ENCODE results near the gene HYDIN.
"Not testable (repeated sequence)": the region's sequence is repeated elsewhere in the genome, so short reads cannot be mapped to it uniquely, and the experiment has no call there.

The HYDIN gene

DNA sequence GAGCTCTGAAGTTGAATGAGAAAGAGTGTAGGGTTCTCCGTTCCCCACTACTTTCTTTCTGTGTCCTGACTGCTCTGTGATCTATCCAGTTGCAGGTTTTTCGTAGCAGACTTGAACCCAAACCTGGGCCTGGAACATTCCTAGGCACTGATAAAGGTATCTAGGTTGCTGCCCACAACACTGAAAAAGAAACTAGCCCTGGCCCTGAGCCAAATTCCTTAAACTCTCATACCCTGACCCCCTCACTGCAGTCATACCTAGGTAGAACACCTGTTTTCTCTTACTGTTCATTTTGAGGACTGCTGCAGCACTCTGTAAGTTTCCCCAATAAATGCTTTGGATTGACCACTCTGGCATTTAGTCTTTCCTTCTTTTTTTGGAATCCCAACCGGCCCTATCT, 5.4 kb downstream of the HYDIN start:
- no peak for DNase-seq (ENCODE audit: low spot score)

DNA sequence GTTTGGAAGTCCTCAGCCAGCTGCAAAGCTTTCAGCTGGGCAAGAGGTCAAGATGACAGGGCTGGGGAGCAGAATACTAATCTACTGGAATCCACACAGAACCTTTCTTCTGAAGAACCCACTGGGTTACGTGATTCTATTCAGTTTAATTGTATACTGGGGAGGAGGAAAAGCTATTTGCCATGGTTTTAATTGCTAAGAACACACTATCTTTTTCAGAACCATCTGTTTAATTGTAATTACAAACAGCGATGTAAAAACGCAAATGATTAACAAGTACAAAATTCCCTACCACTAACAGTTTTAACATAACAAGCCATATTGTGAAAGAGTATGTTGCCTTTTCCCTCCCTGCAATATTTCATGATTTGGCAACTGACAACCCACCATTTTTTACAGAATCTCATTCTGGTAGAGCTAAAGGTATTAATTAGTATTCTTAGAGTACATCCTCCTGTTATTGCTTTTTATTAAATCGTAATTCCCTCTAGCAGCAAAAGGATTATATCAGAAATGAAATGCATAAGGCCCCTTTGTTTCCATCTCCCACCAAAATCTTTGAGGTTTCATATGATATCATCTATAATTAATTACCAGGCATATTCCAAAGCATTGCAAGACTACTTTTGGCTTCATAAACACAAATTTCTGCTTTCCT, 12.1 kb downstream of the HYDIN start:
- peak; percentile 16 for DNase-seq (ENCODE audit: low spot score)

DNA sequence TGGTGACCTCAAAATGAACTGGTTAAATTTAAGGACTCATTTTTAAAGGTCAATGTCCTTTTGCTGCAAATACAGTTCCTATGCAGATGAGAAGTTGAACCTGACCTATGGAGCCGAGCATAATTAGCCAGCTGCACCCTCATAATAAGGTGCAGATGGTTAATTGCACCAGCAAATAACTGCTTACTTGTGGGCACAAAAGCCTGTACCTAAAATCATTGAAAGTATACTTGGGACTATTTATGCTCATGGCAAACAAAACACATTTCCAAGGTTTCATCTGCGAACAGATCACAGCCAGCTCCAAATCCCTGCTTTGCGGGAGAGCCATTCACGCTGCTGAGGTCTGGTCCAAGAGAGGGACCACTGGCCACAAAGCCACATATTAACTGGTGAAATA, 13.0 kb downstream of the HYDIN start:
- no peak for DNase-seq (ENCODE audit: low spot score)

DNA sequence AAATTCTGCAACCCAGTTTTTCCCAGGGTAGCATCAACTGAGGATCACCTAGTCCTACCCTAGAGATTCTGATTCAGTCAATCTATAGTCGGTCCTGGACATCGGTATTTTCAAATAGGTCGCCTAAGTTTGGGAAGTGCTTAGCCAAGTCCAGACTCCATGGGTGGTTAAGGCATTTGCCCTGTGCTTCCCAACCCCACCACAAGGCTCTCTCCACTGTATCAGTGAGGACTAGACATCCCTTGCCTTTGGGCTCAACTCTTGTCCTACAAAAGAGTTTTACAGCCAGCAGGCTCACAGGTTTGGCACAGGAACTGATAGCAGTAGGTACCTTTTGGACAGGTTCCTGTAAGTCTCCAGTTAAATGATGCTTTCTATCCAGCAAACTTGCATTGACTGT, 13.8 kb downstream of the HYDIN start:
- DNase-seq (ENCODE audit: low spot score) = no peak

DNA sequence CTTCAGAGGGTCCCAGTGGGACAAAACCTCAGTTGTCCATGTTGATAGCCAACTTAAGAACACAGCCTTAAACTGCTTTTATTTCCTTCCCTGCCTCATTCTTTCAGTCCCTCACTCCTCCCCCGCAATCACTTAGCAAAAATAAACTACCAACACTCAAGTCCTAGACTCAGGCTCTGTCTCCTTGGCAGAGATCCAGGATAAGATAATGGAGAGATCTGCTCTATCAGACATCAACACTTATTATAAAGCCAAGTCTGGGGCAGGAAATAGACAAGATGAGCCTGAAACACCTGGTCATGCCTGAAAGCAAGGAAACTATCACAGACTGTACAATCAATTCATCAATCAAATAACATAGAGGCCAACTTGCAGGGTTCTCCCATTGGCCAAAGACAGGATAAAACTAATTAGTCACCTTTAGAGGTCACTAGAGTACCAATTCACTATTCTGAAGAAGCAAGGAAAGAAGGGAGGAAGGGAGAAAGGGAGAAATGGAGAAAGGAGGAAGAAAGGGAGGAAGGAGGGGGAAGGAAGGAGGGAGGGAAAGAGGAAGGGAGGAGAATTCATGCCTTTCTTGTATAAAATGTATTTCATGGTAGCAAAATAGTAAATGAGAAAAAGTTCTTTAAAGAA, 15.7 kb downstream of the HYDIN start:
- DNase-seq (ENCODE audit: low spot score) = peak; percentile 50

DNA sequence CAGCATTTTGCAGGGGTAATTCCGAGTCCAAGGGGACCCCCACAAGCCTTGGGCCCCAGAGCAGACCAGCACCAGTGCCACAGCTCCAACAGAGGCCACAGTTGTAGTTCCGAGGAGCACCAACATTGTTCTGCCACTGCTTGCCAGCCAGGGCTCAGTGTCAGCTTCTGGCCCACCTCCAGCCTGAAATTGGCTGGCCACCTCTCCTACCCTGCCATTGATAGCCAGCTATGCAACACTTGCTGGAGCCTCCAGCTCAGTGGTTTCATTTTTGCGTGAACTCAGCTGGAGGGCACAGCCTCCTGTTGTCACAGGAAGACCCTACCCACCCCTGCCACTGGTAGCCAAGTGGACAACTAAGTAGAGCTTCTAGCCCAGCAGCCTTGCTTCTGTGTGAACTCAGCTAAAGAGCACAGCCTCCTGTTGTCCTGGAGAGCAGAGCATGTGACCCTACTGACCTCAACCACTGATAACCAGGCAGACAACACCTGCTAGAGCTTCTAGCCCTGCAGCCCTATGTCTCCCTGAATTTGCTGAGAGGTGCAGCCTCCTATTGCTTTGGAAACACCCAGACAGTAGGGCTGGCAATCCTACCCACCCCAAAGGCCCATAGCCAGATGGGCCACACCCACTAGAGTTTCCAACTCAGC, 24.9 kb downstream of the HYDIN start:
- no peak for DNase-seq (ENCODE audit: low spot score)

DNA sequence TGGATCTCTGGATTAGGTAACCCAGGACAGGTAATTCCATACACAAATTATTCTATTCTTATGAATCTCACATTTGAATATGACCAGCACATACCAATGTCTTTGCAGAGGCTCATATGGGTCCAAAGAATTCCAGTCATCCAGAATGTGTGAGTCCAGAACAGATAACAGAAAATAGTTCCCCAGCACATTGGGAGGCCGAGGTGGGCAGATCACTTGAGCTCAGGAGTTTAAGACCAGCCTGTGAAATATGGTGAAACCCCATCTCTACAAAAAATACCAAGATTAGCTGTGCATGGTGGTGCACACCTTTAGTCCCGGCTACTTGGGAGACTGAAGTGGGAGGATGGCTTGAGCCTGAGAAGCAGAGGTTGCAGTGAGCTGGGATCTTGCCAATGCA, 26.9 kb downstream of the HYDIN start:
- no peak for DNase-seq (ENCODE audit: low spot score)

DNA sequence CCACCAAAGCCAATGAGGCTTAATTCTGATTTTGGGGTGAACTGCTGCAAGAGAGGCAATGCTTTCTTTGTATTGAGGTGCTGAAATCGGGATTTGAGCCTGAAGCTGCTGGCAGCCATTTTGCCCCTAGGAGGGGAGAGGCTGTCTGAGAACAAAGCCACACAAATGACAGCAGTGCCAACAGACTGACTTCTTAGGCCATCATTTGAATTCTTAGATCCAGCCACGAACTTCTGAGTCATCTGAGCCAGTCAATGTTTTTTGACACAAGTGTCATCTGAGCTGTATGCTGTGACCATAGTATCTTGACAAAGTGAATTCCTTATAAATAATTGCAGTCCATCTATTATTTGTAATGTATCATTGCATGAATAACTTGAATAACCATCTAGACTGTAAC, 29.0 kb downstream of the HYDIN start:
- no peak for DNase-seq (ENCODE audit: low spot score)

DNA sequence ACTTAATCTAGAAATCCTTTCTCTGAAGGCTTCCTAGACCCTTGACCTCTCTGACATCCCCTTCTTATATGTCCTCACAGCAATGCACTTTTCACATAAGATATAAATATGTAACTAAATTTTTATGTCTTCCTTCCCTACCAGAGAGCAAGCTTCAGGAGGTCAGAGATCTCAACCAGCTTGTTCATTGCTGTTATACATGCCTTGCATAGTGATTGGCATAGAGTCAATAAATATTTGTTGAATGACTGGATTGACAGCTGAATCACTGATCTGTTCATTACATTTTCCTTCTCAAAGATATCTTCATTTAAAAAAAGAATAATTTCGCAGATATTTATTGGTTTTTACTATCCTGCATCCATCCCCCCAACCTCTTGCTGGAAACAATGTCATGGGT, 29.5 kb downstream of the HYDIN start:
- DNase-seq (ENCODE audit: low spot score) = no peak

DNA sequence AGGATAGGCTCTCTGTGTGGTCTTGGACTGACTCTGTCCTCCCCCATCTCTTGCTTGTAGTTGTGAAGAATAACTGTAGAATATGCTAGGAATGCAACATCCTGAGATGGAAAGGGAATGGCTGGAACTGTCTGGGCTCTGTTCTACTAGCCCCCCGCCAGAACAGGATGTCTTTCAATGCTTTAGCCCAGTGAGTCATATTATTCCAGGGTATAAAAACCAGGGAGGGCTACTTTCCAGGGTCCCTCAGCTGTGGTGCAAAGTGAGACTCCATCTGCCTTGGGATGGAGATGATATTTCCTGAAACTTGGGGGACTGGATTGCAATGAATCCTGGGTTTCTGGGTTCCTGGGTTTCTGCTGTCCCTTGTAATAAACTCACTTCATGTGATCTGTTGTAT, 32.1 kb downstream of the HYDIN start:
- no peak for DNase-seq (ENCODE audit: low spot score)

DNA sequence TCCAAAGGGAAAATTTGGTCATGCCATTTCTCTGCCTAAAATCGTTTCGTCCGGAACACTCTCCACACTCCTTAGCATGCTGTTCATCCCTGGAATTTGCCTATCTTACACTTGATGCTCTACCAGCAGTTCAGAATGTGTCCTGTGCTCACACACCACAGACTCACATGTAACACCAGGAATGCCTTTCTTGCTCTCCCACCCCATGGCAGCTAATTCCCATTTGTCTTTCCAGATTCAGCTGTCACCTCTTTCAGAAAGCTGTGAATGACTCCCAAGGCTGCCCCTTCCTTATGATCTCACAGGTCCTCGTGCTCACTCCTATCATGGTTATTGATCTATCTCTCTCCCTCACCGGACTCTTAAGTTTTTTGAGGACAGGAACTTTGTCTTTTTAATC, 38.1 kb downstream of the HYDIN start:
- no peak for DNase-seq (ENCODE audit: low spot score)

DNA sequence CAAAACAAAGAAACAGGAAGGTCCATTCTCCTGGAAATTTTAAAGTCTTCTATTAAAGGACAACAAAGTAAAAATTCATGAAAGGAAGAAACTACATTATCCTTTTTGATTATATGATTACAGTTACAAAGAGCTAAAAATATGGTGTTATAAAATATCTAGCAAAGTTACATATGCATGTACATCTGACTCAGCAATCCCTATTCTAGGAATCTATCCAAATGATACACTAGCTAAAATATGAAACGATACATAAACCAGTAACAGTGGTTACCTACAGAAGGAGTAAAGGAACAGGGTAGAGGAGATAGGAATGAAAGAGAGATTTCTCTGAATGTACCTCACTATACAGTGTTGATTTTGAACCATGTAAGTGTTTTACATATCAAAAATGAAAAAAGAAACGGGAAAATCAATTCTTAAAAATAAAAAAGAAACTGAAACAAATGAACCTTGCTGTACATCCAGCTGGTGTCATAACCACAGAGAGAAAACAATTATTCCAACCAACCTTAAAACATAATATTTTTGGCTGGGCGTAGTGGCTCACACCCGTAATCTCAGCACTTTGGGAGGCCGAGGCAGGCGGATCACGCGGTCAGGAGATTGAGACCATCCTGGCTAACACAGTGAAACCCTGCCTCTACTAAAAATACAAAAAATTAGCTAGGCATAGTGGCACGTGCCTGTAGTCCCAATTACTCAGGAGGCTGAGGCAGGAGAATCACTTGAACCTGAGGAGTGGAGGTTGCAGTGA, 41.4 kb downstream of the HYDIN start:
- no peak for DNase-seq (ENCODE audit: low spot score)

DNA sequence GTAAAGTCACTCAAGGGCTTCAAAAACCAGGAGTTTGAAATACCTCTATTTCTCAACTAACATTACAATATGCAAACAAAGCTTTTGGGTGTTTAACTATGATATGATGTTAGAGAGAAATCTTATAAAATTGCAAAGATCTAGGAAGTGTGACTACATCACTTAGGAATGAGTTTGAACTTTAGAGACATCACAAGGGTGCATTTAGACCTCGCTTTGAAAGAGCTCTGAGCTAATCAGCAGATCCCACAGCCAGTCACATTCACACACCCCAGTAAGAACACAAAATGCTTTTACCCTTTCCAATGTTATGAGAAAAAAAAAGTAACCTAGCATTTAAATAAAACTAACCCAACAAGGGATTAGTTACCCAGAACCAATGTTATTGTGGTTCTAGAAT, 45.2 kb downstream of the HYDIN start:
- no peak for DNase-seq (ENCODE audit: low spot score)

DNA sequence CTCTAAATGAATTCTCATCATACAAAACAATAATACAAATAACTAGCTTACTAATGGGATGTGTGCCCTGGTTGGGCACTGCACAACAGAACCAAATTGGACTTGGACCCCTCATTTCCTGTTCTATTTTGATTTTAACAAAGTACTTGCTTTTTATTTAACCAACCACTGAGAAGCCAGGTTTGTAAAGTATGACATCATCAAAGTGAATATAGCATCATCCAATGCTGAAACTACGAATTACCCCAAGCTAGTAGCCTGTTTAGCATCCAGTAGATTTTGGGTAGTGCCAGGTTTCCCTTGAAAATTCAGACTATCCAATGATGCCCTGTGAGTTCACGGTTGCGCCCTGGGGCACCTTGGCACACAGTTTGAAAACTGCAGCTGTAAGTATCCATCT, 51.0 kb downstream of the HYDIN start:
- DNase-seq (ENCODE audit: low spot score) = no peak

DNA sequence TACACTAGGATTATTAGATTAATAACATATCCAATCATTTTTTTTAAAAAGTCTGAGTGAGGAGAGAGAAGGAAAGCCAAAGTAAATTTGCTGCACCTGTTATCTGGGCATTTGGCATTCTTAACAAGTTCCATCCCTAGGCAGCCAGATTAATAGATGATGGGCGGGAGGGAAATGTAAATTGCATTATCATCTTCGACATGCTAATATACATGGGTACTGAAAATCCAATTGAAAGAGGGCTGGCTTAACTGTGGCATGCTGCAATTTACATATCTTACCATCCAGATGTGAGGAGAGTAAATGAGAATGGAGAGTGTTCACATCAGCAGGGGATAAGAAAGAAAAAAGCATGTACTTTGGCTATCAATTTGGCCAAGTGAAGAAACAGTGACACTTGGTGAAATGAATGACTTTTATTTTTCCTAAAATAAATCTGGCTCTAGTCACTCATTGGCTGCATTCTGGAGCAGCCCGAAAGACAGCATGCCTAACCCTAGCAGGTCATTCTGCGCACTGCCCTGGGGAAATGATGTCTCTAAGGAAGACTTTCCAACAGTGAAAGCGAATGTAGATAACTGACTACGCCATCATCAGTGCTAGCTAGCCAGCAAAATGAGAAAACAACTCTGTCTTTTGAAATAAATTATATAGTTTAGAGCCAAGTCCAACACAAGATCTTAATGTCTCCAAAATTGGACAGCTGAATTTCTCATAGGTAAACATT, 57.9 kb downstream of the HYDIN start:
- DNase-seq (ENCODE audit: low spot score) = no peak

DNA sequence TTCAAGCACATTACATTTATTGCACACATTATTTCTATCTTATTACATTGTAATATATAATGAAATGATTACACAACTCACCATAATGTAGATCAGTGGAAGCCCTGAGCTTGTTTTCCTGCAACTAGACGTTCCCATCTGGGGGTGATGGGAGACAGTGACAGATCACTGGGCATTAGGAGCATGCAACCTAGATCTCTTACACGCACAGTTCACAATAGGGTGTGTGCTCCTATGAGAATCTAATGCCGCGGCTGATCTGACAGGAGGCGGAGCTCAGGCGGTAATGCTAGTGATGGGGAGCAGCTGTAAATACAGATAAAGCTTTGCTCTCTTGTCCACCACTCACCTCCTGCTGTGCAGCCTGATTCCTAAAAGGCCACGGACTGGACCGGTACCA, 69.5 kb downstream of the HYDIN start:
- DNase-seq (ENCODE audit: low spot score) = not testable (repeated sequence)

DNA sequence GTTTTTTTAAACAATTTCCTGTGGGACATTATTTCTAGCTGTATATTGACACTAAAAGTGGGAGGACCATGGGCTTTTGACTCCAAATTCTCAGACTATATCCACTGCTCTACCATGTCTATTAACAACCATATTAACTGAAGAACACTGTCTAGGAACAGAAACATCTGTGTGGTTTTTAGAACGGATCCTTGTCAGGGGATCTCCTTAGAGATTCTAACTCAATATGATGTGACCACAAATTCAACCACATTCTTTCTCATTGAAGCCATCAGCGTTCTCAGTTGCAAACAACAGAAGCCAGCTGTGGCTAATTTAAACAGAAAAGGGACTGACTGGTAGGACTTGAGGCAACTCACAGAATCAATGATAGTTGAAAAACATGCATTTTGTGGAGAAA, 73.2 kb downstream of the HYDIN start:
- not testable (repeated sequence) for DNase-seq (ENCODE audit: low spot score)

DNA sequence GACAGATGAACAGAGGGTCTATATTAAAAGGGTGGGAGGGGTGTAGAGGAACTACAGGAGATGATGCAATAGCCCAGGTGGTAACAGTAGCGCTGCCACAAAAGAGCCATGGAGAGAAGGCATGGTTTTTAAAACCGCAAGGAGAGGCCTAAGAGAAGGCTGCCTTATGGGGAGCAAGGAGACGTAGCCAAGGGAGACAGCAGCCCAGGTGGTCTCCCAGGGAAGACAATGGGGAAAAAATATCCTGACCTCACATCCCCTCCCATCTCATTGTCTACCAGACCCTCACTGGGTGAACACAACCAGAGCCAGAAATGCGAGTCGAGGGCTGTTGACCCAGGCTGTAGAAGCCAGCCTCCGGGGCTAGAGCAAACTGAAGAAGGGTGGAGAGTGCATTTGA, 77.2 kb downstream of the HYDIN start:
- not testable (repeated sequence) for DNase-seq (ENCODE audit: low spot score)

DNA sequence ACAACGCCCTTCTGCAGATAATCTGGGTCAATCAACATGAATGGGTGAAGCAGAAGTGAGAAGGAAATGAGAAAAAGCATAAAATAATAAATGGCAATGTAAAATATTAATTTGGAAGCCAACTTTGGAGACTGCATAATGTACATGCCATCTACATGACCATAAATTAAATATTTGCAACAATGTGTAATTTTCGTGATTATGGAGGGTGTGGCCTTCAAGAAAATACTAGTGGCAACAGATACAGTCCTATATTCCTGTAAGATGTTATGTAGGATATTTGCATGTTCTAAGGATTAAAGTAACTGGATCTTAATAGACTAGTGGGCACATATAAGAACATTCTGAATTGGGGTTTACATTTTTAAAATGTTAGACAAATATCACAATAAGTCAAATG, 78.9 kb downstream of the HYDIN start:
- not testable (repeated sequence) for DNase-seq (ENCODE audit: low spot score)

DNA sequence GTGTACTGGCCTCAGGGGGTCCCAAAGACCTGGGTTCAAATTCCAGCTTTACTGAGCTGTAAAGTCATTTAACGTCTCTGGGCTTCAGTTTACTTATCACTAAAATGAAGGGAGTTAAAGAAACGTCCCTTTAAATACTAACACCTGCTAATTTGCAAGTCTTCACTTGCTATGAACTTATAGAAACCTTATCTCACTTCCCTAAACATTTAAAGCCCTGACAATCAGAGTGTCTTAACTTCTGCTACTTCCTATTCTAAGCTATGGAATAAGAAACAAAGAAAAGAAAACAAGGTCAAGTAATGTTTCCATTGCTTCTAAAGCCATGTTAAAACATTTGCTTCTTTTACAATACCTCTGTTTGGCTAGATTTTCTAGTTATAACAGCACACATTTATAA, 87.3 kb downstream of the HYDIN start:
- not testable (repeated sequence) for DNase-seq (ENCODE audit: low spot score)

DNA sequence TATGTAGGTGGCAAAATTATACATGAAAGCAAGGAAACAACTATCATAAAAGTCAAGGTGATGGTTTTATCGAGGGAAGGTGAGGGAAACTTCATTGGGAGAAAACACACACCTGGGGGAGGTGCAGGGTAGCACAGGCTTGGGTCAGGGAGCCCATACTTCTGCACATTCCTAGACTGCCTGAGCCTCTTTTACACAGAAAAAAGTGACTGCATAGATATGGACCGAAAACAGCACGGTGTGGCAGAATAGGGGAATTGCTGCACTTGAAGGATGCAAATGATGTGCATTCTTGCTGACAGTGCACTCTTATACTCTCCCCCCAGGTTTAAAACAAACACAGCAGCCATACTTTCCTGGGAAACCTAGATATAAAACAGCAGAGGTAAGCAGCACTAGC, 120.0 kb downstream of the HYDIN start:
- DNase-seq (ENCODE audit: low spot score) = not testable (repeated sequence)

DNA sequence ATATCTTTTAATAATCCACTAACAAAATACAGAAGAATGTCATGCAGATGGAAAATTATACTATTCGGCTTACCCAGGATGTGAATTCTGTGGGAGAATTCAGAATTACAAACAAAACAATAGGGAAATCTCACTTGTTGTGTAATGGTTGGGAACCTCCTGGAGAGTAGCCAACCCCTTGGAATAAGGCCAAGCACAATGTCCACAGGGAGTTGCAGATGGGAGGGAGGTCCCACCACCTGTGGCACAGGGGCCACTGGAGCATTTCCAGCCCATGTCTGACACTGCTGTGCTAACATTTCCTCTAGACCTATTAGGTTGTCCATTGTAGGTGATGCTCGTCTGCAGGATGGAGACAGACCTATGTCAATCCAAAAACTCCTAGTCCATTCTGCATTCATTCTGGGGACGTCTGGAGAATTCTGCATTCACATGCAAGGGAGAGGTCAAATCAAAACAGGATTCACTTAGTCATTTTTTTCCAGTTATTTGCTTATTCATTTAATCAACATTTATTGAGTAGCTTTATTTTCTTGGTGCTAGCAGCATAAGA, 120.8 kb downstream of the HYDIN start:
- DNase-seq (ENCODE audit: low spot score) = not testable (repeated sequence)

Data from pons (tissue), 1 donor.